GM10248 (cell line): ENCODE measurements around the gene NEK9.

Experiments used
- CTCF ChIA-PET: fragments of 300-600 bp; sonication (Branson Sonifier 250); formaldehyde crosslinking; extraction: SDS; loops from one replicate; lab custom pipeline; 2021; ENCODE audit warnings: antibody characterized with exemption; lab: Yijun Ruan, JAX
- POLR2A ChIA-PET: fragments of 350-650 bp; sonication (Branson Sonifier 250); formaldehyde crosslinking; extraction: SDS; loops from one replicate; lab custom pipeline; 2020; ENCODE audit warnings: antibody characterized with exemption; lab: Yijun Ruan, JAX
- DNase-seq: peaks from one replicate; pipeline ENCODE4 v3.0.0; 2012; ENCODE audit errors: extremely low spot score
- TF ChIP-seq, protein P1 (sequence below): IDR thresholded peaks from 2 replicates; pipeline ENCODE4 v1.5.1; 2012; ENCODE audit warnings: mild to moderate bottlenecking, low read depth; ENCODE audit errors: extremely low read depth, missing control alignments, control extremely low read depth

NEK9 gene

GRCh38 chr14:75092698-75093097, 34.1 kb downstream of the NEK9 start:
- no peak for DNase-seq
- CTCF ChIA-PET: interaction anchor here (0.8 kb wide), 1 partner anchor 232 kb away, joined by 3 read pairs; no protein-coding TSS in a partner anchor
- TF ChIP-seq, protein P1, sequence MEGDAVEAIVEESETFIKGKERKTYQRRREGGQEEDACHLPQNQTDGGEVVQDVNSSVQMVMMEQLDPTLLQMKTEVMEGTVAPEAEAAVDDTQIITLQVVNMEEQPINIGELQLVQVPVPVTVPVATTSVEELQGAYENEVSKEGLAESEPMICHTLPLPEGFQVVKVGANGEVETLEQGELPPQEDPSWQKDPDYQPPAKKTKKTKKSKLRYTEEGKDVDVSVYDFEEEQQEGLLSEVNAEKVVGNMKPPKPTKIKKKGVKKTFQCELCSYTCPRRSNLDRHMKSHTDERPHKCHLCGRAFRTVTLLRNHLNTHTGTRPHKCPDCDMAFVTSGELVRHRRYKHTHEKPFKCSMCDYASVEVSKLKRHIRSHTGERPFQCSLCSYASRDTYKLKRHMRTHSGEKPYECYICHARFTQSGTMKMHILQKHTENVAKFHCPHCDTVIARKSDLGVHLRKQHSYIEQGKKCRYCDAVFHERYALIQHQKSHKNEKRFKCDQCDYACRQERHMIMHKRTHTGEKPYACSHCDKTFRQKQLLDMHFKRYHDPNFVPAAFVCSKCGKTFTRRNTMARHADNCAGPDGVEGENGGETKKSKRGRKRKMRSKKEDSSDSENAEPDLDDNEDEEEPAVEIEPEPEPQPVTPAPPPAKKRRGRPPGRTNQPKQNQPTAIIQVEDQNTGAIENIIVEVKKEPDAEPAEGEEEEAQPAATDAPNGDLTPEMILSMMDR: no peak
- POLR2A ChIA-PET: no interaction called here

GRCh38 chr14:75091251-75091650, 35.6 kb downstream of the NEK9 start:
- DNase-seq: no peak
- TF ChIP-seq, protein P1: no peak
- ChIA-PET POLR2A (no interaction called here), CTCF (interaction anchor here (1.2 to 5.5 kb wide), 8 partner anchors 9 to 246 kb away, joined by 3 to 72 read pairs (median 4); no protein-coding TSS in a partner anchor)

DNA sequence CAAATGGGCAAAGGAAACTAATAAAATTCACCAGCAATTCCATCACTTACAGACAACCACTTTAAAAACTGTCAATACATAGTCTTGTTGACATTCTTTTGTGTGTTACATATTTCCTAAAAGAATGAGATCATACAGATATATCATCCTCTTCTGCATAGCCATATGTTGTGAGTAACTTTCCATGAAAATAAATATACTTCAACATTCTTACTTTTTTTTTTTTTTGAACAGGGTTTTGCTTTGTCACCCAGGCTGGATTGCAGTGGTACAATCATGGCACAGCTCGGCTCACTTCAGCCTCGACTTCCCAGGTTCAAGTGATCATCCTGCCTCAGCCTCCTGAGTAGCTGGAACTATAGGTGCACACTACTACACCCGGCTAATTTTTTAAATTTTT, 36.5 kb downstream of the NEK9 start:
- CTCF ChIA-PET: interaction anchor here (1.2 to 5.5 kb wide), 9 partner anchors 10 to 245 kb away, joined by 3 to 72 read pairs (median 27); partner anchors contain the start of gene ACYP1
- no peak for DNase-seq
- TF ChIP-seq, protein P1: no peak
- POLR2A ChIA-PET: no interaction called here

- ChIA-PET POLR2A (no interaction called here), CTCF (interaction anchor here (0.6 to 5.5 kb wide), 58 partner anchors 9 to 565 kb away, joined by 3 to 72 read pairs (median 4); partner anchors contain the start of genes ACYP1, EIF2B2, NEK9 and RPS6KL1)
- peak; percentile 49 for DNase-seq
- TF ChIP-seq, protein P1: peak; percentile 56
Observed at GRCh38 chr14:75088566-75089373, 38.1 kb downstream of the NEK9 start.

DNA sequence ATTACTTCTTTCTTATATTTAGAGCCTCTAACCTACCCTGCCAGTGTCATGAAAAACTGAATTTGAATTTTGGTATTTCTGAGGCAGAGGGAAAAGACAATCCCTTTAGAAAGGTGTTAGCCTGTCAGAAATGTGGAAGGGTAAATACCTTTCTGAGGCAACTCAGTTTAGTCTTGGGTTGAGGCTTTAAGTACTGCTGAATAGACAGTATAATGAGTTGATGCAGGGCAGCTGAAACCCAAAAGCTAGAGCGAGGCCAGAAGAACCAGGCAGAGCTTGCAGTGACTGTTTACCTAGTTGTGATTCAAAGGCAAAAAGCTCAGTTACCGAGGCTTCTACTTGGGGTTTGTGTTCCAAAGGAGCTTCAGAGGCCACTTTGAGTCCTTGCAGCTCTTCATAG, 38.7 kb downstream of the NEK9 start:
- TF ChIP-seq, protein P1: no peak
- ChIA-PET CTCF (interaction anchor here (0.6 to 5.5 kb wide), 51 partner anchors 9 to 566 kb away, joined by 3 to 72 read pairs (median 4); partner anchors contain the start of genes ACYP1, EIF2B2, NEK9 and RPS6KL1), POLR2A (no interaction called here)
- no peak for DNase-seq

- POLR2A ChIA-PET: no interaction called here
- CTCF ChIA-PET: interaction anchor here (2.1 kb wide), 1 partner anchor 224 kb away, joined by 11 read pairs; no protein-coding TSS in a partner anchor
- no peak for DNase-seq
- TF ChIP-seq, protein P1: no peak
Observed at GRCh38 chr14:75084513-75084912, 42.3 kb downstream of the NEK9 start.
